Lung (tissue), 12 donors: ENCODE measurements around the gene STK11. TPM values are rescaled to one million over a fixed set of nuclear protein-coding genes. Genes with fewer than 3 reads are reported as not detected.

Source experiments
- ATAC-seq: fragments of 200-7000 bp; cut with Tn5 transposase; one replicate; pipeline ENCODE4 v1.9.1; 2020; ENCODE audit warnings: moderate number of reproducible peaks; ENCODE audit not compliant: insufficient read depth, low FRiP score
- DNase-seq, 3 donors: peaks; one replicate each; pipeline ENCODE4 v3.0.0-alpha.2; 2013 to 2017
- H3K27ac ChIP-seq, 2 donors: one replicate each; pipeline ENCODE4 v1.5.1; 2013; ENCODE audit warnings: mild to moderate bottlenecking in 2 of 2, moderate library complexity in 2 of 2, control low read depth in 1 of 2, inconsistent platforms in 1 of 2, low read depth in 1 of 2, low read length in 1 of 2
- H3K27me3 ChIP-seq, 3 donors: one replicate each; pipeline ENCODE4 v1.5.1; 2013; ENCODE audit warnings: low read length in 2 of 3; ENCODE audit not compliant: control insufficient read depth in 3 of 3, insufficient read depth in 3 of 3
- H3K36me3 ChIP-seq, 4 donors: one replicate each; pipeline ENCODE4 v1.5.1; 2013; ENCODE audit warnings: low read length in 4 of 4, mild to moderate bottlenecking in 1 of 4, moderate library complexity in 1 of 4; ENCODE audit not compliant: control insufficient read depth in 4 of 4, insufficient read depth in 4 of 4
- H3K4me1 ChIP-seq, 5 donors: one replicate each; pipeline ENCODE4 v1.5.1; 2013; ENCODE audit warnings: low read length in 5 of 5, mild to moderate bottlenecking in 2 of 5, moderate library complexity in 1 of 5; ENCODE audit not compliant: control insufficient read depth in 5 of 5, insufficient read depth in 5 of 5
- H3K4me3 ChIP-seq: one replicate; pipeline ENCODE4 v1.5.1; 2013; ENCODE audit warnings: mild to moderate bottlenecking, control low read depth, moderate library complexity
- H3K9ac ChIP-seq, 2 donors: one replicate each; pipeline ENCODE4 v1.5.1; 2013; ENCODE audit warnings: low read length in 2 of 2, control low read depth in 1 of 2; ENCODE audit not compliant: insufficient read depth in 1 of 2
- H3K9me3 ChIP-seq, 4 donors: one replicate each; pipeline ENCODE4 v1.5.1; 2013; ENCODE audit warnings: low read length in 3 of 4, mild to moderate bottlenecking in 1 of 4, moderate library complexity in 1 of 4; ENCODE audit not compliant: control insufficient read depth in 4 of 4, insufficient read depth in 3 of 4
- CTCF ChIP-seq: IDR thresholded peaks from 2 replicates; pipeline ENCODE4 v1.5.1; 2012; ENCODE audit warnings: mild to moderate bottlenecking; ENCODE audit errors: control extremely low read depth, extremely low read depth
- WGBS, 2 donors: extraction: QIAGEN DNeasy Blood & Tissue Kit; methylation state at CpG; one replicate each; pipeline ENCODE4 v1.1.7; 2013; 5-methylcytosine and 5-hydroxymethylcytosine counted together
- polyA plus RNA-seq, 2 donors: library from polyadenylated mRNA; stranded (reverse); fragments of 200-250 nt; gene quantifications; one replicate each; pipeline ENCODE4 v1.2.1, GENCODE V29; 2013
- total RNA-seq, 2 donors: library from RNA; depleted of rRNA in 1 of 2; stranded (reverse); fragments of >200 nt in 1 of 2; gene quantifications; one replicate each; pipeline ENCODE4 v1.2.1, GENCODE V29; 2014 to 2021
- donor health status: control.
- donor health status: control.
- donor health status: Bipolar disorder and iron deficiency.
- donor health status: healthy.
- donor health status: DM: yes; HTN: yes; CAD: no.

The STK11 gene
- total and polyA plus RNA-seq, 4 donors: 43.1 to 59.8 (median 54.6) TPM

GRCh38 chr19:1166872-1167573 lies 38.6 kb upstream of the STK11 start:
- peak overlapping the region in 1 of 2 donors; percentile 11 for H3K9ac ChIP-seq
- no peak for DNase-seq
- H3K9me3 ChIP-seq: no peaks in the 10 kb centered on the region
- peak overlapping the region in 1 of 2 donors; percentile 69 for H3K27ac ChIP-seq
- no peak overlapping the region for H3K4me3 ChIP-seq
- no peak for TF ChIP-seq CTCF
- no peaks in the 10 kb centered on the region for H3K27me3 ChIP-seq
- WGBS, 2 donors: 87 to 94% methylated on average over 33 of the region's 33 CpGs
- peaks cover 0 to 16% (median 0%) of the 10 kb centered on the region in 4 donors for H3K36me3 ChIP-seq
- H3K4me1 ChIP-seq: peaks cover 0 to 54% (median 38%) of the 10 kb centered on the region in 5 donors
- no peak for ATAC-seq

GRCh38 chr19:1167687-1168571 lies 37.6 kb upstream of the STK11 start:
- WGBS, 2 donors: 81 to 87% methylated on average over 34 to 35 of the region's 35 CpGs
- H3K4me1 ChIP-seq: peaks cover 0 to 51% (median 46%) of the 10 kb centered on the region in 5 donors
- H3K36me3 ChIP-seq: peaks cover 0 to 16% (median 0%) of the 10 kb centered on the region in 4 donors

GRCh38 chr19:1168572-1169410 lies 36.8 kb upstream of the STK11 start:
- H3K4me1 ChIP-seq: peaks cover 0 to 50% (median 49%) of the 10 kb centered on the region in 5 donors
- peak overlapping the region; percentile 8 for H3K4me3 ChIP-seq
- DNase-seq: peak; percentile 65 to 75 (median 65)
- H3K9me3 ChIP-seq: no peaks in the 10 kb centered on the region
- ATAC-seq: peak; percentile 13
- peak overlapping the region; percentile 32 to 37 for H3K9ac ChIP-seq
- H3K27ac ChIP-seq: peak overlapping the region in 1 of 2 donors; percentile 69
- H3K36me3 ChIP-seq: peaks cover 0 to 16% (median 0%) of the 10 kb centered on the region in 4 donors
- WGBS, 2 donors: 65 to 70% methylated on average over 50 of the region's 50 CpGs
- H3K27me3 ChIP-seq: no peaks in the 10 kb centered on the region
- TF ChIP-seq CTCF: no peak

More at GRCh38 chr19:1167687-1168571, 37.6 kb upstream of the STK11 start:
- TF ChIP-seq CTCF: no peak
- ATAC-seq (no peak), DNase-seq (peak; percentile 64 to 80 (median 75))
- Histone ChIP-seq H3K9me3 (no peaks in the 10 kb centered on the region), H3K27me3 (no peaks in the 10 kb centered on the region), H3K27ac (peak overlapping the region in 1 of 2 donors; percentile 69), H3K9ac (peak overlapping the region; percentile 32 to 37), H3K4me3 (peak overlapping the region; percentile 8)
